NAMALWA (cell line): ENCODE measurements around the gene IGDCC3.
"Not testable (repeated sequence)": the region's sequence is repeated elsewhere in the genome, so short reads cannot be mapped to it uniquely, and the experiment has no call there.

Experiments
- DNase-seq: peaks from one replicate; pipeline ENCODE4 v3.0.0-alpha.2; 2015; ENCODE audit warnings: low spot score

IGDCC3 gene

DNA sequence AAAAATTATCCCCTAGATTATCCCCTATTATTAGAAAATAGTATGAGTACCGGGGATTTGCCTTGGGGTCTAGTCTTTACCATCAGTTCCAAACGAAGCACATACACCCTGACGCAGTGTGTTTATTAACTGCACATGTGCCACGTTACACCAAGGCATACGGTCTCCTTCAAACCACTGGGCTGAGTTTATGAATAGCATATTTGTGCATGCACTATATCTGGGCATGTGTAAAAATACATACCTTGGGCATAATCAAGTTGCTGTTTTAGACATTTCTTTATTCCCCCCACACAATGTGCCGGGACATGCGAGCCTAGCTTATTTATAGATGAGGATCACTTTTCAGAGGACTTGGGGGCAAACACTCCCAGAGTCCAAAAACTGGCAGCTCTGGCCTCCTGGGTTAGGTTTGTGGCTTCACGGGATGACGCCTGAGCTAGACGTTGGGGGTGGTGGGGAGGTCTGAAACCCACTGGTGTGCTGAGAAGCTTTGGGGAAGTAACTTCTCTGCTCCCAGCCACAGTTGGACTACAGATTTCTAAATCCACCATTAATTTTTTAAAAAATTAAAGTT, 28.7 kb upstream of the IGDCC3 start:
- DNase-seq, result no peak

DNA sequence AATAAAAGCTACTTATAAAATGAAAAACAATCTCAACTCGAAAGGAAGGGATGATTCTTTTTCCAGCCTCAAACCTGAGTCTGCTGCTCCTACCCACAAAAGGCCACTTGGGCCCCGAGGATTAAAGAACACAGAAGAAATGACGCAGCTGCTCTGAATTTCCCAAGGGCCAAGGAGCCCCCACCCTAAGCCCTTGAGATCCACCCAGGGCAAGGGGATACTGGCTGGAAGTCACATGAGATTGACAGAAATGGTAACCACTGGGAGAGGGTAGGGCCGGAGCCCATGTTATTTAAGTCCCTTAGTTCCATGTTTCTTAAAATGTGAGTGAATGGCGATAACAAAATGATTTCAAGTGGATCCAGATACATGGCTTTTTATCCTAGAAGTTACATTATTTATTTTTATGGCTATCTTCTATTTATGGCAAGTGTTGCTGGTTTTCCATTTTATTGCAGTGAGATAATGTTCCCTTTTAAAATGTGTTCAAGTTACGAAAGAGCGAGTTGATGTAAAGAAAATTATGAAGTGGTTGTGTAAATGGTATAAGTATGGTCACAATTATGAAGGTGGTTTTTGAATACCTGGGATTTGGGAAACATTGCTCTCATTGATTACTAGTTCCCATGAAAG, 28.1 kb upstream of the IGDCC3 start:
- no peak for DNase-seq

DNA sequence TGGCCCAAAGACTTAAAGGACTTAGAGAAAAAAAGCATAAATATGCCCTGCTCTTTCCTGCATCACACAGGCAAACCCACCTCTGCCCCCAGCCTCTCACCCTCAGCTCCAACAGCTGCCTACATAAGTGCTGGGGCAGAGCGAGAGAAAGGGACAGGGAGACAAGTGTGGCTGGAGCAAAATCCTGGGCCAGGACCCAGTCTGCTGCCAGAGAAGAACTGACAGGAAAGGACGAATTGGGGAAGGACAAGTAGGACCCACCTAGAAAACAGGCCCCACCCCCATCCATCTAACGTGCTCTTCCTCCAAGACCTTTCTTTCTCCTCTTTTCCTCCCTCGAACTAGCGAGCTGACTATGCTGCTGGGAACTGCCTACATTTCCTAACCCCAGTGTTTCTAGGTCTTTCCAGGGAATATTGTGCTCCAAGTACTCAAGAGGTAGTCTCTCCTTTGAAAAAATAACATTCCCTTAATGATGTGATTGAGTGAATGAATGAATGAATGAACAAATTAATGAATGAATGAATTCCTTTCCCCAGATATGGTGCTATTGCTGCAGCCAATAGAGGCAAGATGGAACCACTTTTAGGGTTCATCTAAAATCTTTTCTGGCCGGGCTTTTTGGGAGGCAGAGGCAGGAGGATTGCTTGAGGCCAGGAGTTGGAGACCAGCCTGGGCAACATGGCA, 26.5 kb upstream of the IGDCC3 start:
- DNase-seq, result no peak

DNA sequence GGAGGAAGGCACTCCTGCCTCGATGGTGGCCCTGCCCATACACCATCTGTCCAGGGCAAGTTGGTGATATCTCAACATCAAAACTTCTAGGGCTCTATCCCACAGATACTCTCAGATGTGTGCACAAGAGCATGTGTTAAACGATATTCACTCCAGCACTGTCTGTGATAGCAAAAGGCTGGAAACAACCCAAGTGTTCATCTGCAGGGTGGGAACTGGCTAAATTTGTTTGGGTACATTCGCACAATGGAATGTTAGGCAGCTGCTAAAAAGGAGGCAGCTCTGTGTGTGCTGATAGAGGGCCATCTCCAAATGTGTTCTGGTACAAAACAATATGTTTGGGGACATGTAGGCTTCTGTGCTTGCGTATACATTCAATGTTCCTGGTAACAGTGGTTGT, 25.2 kb upstream of the IGDCC3 start:
- no peak for DNase-seq

DNA sequence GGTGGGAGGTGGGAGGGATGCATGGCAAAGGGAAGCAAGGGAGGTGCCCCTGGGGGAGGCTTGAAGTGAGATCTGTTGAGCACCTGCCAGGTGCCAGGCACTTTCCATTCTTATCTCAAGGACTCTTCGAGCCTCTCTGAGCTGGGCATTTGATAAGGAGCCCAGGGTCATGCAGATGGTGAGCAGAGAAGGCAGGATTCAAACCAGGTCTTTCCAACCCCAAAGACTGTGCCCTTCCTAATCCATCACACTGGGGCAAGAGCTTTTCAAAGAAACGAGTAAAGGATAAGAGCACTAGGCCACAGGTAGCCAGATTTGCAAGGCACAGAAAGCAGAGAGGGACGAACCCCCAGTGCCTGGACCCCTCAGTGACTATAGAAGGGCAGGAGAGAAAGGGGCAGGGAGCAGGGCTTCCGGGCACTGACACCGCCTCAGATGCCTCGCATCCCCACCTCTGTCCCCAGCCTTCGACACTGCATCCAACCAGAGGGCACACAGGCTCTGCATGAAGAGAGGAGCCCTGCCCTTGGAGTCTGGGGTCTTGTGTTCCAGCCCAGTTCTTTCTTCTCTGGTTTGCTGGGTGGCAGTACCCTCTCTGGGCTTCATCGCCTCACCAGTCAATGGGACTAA, 23.9 kb upstream of the IGDCC3 start:
- DNase-seq, result no peak

DNA sequence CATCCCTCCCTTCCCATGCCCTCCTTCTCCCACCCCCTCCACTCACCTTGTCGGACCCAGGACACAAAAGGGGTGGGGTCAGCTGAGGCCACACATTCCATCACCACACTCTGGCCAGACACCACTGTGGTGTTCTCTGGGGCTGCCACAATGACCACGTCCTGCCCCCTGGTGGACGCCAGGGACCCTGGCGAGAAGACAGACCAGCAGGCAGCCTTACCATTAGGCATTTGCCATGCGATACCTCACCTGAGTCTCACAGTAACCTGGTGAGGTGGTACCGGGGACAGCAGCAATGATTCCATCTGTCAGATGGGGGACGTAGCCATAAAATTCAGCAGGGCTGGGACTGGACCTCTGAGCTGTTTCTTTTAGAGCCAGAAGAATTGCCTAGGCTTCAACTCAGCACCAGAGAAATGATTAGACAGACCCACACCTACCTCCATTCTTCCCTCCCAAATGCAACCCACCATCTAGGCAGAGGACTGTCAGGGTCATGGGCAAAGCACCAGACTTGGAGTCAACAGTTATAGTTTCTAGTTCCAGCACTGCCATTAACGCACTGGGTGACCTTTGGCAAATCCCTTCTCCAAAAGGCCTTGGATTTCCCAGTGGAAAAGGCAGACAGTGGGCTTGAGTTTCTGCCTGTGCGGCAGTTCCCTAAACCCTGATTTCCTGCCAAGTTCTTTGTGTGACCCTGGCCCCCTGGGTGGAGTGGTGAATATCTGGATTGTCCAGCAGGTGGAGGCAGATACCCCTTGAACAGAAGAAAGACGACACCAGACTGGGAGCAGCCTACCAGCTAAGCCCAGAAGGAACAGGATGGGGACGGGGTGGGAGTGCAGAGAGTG, 23.2 kb upstream of the IGDCC3 start:
- peak; percentile 81 for DNase-seq

DNA sequence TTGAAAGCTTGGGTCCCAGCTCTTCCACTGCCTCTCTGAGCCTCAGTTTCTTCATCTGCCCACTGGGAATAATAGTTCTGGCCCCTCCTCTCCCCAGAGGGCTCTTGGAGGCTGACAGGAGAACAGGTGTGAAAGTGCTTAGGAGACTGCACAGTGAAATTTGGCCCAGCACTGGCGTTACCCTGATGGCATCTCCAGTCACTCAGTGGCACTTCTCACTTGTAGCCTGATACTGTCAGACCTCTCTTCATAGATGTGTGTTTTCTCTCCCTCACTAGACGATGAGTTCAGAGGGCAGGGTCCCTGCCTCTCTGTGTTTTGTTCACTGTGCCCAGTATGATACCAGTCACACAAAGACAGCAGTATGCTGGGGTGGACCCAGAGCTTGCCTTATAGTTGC, 22.2 kb upstream of the IGDCC3 start:
- DNase-seq, result no peak

DNA sequence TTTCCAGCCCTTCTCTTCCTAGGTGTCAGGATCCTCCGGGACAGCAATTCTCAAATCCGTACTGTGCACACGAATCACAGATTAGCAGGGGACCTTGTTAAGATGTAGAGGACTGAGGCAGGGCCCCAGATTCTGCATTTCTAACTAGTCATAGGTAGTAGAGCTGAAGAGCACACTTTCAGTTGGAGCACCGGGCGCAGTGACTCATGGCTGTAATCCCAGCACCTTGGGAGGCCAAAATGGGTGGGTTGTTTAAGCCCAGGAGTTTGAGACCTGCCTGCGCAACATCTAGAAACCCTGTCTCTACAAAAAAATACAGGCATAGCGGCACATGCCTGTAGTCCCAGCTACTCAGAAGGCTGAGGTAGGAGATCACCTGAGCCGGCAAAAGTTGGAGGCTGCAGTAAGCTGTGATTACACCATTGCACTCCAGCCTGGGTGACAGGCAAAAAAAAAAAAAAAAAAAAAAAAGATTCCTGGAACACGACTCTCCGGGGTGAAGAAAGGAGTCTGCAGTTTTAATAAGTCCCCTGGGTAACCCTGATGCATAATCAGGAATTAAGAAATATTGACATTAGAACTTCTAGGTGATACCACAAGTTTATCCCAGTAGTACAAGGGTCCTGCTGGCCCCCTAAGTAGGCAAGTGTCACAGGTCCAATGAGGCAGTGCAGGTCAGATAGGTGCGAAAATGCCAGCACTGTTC, 21.4 kb upstream of the IGDCC3 start:
- no peak for DNase-seq

DNA sequence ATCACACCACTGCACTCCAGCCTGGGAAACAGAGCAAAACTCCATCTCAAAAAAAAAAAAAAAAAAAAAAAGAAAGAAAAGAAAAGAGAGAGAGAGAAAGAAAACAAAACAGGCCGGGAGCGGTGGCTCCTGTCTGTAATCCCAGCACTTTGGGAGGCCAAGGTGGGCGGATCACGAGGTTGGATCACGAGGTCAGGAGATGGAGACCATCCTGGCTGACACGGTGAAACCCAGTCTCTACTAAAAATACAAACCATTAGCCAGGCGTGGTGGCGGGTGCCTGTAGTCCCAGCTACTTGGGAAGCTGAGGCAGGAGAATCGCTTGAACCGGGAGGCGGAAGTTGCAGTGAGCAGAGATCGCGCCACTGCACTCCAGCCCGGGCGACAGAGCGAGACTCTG, 20.7 kb upstream of the IGDCC3 start:
- not testable (repeated sequence) for DNase-seq

DNA sequence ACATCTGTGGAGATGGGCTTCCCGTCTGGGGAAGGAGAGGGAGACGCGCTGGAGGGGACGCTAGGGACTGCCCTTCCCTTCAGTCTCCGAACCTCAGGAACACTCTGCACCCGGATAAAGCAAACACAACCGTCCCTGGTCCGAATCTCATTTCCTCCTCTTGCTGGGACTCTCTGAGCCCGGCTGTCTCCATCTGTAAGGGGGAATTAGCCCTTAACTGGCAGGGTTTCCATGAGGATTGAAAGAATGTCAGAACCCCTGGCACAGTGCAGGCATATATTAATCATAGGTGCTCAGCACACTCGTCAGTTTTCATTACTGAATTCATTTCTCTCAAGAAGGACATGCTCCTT, 19.1 kb upstream of the IGDCC3 start:
- DNase-seq, result no peak

DNA sequence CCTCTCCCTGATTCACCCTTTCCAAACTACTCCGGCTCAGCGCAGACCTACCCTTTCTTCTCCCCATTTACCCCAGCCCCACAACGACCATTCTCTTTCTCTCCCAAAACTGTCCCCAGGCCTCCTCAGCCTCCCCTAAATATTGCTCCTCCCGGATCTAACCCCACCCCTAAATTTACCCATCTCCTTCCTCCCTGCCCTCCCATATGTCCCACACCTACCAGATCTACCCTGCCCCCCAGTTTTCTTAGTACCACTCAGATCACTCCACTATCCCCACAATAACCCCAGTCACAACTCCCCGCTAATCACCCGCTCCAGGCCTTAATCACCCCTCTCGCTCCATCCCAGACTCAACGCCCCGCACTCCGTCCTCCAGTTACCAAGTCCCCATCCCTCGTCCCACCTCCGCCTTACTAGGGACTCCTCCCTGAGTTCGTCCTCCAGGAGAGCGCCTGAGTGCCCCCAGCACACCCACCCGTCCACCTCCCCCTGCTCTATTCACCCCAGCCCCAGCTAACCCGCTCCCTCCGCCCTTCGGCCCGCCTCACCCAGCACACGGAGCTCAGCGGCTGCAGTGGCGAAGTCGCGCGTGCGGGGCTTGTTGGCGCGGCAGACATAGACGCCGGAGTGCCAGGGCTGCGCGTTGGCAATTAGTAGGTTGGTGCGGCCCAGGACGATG, 18.6 kb upstream of the IGDCC3 start:
- DNase-seq, result no peak

DNA sequence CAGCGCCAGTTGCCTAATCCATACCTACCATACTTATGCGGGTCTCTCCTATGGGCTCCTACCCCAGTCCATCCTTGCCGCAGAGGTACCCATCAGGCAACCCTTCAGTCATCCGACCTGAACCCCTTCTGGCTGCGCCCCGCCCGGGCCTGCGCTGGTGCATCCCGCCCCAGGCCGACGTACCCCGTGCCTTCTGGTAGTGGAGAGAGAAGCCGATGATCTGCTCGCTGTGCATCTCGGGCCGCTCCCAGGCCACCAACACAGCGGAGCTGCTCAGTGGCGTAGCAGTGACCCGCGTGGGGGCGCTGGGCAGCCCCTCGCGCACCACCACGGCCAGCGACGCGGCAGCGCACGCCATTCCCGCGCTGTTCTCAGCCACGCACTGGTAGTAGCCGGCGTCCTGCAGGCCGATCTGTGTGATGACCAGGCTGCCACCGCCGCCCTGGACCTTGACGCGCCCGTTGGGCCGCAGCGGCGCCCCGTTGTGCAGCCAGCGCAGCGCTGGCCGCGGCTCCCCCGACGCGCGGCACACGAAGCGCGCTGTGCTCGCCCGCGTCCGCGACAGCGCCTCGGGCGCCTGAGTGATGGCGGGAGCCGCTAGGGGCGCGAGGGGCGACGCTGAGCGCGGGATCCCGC, 17.9 kb upstream of the IGDCC3 start:
- no peak for DNase-seq

DNA sequence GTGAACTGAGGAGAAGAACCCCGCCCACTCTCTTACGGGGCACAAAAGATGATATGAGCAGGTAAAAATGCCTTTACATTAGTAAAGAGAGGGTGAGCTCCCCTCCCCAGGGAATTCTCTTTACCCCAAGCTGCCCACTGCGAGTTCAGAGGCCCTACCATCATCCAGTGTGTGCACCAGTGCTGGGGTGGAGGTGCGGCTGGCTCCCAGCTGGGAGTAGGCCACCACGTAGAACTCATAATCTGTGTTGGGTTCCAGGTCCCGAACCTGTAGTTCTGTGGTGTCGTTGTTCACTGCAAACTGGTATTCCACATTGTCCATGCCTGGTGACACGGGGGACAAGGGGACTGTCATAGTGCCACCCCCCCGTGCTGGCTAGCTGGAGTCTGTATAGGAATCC, 17.1 kb upstream of the IGDCC3 start:
- DNase-seq, result no peak

DNA sequence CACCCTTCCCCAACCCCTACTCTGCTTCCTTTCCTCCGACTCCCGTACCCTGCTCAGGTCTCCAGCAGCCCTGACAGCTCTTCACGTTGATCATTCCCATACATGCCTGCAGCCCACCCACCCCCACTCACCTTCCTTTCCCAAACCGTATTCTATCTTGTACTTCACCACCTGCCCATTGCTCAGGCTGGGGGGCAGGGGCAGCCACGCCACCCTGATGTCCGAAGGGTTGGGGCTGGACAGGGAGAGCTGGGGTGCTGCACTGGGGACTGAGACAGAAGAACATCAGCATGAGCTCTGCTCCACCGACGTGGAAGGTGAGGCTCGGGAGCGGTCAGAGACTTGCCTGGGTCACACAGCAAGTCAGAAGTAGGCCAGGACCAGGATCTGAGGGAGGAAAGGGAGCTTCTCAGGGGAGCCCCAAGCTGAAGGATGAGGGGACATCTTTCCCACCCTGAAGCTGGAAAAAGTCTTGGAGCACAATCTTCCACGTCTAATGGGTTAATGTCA, 16.5 kb upstream of the IGDCC3 start:
- DNase-seq, result no peak

DNA sequence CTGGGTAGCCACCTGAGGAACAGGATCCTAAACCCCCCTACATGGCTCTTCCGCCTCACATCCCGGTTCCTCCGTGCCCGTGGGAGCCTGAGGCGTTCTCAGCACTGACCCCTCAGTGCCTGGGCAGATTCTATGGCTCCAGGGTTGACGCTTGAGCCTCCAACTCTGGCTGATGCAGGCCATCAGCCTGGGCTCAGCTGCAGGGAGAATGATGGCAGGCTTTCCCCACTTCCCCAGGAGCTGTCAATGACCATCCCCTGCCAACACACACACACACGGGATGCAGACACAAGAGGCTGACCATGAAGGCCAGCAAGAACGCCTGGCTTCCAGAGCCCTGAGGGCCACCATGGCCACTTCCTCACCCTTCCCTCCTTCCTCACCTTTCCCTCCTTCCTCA, 15.8 kb upstream of the IGDCC3 start:
- no peak for DNase-seq

DNA sequence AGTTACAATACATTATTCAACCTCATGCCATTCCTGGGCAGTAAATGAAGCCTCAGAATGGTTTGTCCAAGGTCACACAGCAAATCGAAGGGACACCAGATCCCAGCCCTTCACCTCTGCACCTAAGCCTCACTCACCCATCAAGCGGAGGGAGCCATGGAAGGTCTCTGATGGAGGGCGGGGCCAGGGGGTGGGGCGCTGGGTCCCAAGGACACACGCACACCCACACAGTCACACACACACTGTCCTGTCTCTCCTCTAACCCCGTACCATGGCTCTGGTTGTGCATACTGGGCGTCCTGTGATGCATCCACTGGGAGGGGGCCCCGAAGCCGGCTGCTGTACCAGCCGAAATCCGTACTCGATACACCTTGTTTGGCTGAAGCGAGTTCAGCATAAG, 15.3 kb upstream of the IGDCC3 start:
- no peak for DNase-seq

DNA sequence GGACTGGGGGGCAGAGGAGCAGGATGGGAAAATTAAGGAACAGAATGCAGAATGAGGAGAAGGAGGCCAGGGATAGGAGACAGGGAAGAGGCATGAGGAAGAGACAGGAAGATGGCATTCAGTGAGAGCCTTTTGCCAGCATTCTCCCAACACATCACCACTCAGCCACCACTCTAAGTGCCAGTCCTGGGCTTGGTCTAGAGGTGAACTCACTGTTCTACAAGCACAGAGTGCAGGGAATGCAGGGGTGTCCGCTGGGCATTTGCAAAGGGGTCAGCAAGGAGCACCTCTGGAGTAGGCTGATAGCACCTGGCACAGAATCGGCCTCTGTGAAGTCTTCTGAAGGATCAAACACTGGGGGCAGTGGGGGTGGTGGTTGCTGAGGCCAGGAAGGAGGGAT, 14.6 kb upstream of the IGDCC3 start:
- DNase-seq, result no peak

DNA sequence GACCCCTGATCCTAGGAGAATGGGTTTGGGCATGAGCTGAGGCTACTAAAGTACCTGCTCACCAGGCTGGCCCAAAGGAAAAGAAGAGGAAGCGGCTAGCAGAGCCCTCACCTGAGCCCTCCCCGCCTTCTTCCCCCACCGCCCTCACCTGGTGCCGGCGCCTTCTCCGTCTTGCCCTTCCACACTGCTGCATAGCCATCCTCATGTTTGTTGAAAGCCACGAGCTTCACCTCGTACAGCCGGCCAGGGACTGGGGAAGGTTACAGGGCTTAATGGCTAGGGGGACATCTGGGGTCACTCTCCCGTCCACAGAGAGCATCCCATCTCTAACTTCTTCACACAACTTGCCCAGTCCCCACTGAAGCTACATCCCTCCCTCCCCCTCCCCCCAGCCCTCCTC, 13.9 kb upstream of the IGDCC3 start:
- DNase-seq, result no peak

DNA sequence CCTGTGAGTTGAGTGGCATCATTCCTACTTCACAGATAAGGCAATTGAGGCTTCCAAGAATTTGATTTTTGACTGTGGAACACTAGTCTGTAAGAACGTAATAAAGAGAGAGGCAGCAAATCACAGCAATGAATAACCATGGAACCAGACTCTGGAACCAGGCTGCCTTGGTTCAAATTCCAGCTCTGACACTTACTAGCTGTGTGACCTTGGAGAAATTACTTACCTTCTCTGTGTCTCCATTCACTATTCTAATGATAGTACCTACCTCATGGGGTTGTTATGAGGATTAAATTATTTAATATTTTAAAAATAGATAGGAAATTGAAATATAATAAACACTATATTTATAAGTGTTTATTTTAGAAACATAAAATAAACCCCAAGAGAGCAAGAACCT, 12.6 kb upstream of the IGDCC3 start:
- DNase-seq, result no peak

DNA sequence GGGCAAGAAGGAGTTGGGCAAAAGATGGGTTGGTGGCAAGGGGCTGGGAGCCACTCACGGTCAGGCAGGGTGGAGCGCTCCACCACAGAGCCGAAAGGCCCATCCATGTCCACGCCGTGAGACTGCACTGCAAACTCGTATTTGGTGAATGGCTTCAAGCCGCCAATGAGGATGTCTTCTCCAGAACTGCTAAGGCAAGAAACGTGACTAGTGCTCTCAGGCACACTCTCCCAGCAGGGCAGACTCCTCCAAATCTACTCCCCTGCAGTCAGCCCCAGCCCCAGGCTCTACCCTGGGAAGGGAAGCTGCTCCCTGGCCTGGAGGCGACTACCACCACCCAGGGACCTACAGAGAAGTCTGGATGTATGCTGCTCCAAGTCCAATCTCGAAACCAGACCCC, 11.4 kb upstream of the IGDCC3 start:
- DNase-seq, result no peak
